Fibroblast of villous mesenchyme (primary cell): ENCODE measurements around the gene LRRC27. TPM values are rescaled to one million over a fixed set of nuclear protein-coding genes. Genes with fewer than 3 reads are reported as not detected.

Experiments
- DNase-seq: peaks from one replicate; pipeline ENCODE4 v3.0.0-alpha.2; 2010; ENCODE audit warnings: low read depth
- H3K4me3 ChIP-seq: 2 replicates; pipeline ENCODE4 v1.5.1; 2011; ENCODE audit warnings: low read depth, mild to moderate bottlenecking, low read length
- total RNA-seq: library from RNA; depleted of rRNA; stranded (reverse); fragments of >200 nt; gene quantifications from 2 replicates; pipeline ENCODE4 v1.2.3, GENCODE V29; 2012
- TF ChIP-seq, protein P1 (sequence below): IDR thresholded peaks from 2 replicates; pipeline ENCODE4 v1.5.1; 2012; ENCODE audit warnings: low read depth, mild to moderate bottlenecking, low read length; ENCODE audit not compliant: insufficient read depth

Gene LRRC27
- total RNA-seq, 1 donor = 6.0 TPM

- TF ChIP-seq, protein P1, sequence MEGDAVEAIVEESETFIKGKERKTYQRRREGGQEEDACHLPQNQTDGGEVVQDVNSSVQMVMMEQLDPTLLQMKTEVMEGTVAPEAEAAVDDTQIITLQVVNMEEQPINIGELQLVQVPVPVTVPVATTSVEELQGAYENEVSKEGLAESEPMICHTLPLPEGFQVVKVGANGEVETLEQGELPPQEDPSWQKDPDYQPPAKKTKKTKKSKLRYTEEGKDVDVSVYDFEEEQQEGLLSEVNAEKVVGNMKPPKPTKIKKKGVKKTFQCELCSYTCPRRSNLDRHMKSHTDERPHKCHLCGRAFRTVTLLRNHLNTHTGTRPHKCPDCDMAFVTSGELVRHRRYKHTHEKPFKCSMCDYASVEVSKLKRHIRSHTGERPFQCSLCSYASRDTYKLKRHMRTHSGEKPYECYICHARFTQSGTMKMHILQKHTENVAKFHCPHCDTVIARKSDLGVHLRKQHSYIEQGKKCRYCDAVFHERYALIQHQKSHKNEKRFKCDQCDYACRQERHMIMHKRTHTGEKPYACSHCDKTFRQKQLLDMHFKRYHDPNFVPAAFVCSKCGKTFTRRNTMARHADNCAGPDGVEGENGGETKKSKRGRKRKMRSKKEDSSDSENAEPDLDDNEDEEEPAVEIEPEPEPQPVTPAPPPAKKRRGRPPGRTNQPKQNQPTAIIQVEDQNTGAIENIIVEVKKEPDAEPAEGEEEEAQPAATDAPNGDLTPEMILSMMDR = no peak
- DNase-seq = no peak
Observed at GRCh38 chr10:132297526-132297925, 34.5 kb upstream of the LRRC27 start.

GRCh38 chr10:132298038-132298881, 33.7 kb upstream of the LRRC27 start:
- TF ChIP-seq, protein P1 = no peak
- DNase-seq = no peak
- no peak overlapping the region for H3K4me3 ChIP-seq

More at GRCh38 chr10:132297526-132297925, 34.5 kb upstream of the LRRC27 start:
- H3K4me3 ChIP-seq = no peak overlapping the region

- no peak for DNase-seq
- no peak overlapping the region for H3K4me3 ChIP-seq
- TF ChIP-seq, protein P1 = no peak
Observed at GRCh38 chr10:132299371-132300336, 32.3 kb upstream of the LRRC27 start.

DNA sequence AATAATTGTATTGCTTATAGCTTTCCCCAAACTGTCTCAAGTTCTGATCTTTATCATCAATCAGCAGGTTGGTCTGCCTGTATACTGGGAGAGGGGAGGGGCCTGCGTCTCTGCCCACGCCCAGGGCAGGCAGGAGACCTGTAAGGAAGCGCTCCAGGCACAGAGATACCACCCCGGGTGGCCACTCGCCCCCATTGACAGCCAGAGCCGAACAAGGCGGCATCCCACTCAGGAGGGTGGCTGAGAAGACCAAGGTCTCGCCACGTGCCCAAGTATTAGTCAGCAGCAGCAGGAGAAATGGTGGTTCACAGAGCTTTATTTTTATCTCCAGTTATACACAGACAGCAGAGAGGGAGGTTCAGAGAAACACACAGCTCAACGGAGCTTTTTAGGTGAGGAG, 31.4 kb upstream of the LRRC27 start:
- TF ChIP-seq, protein P1 = no peak
- no peak overlapping the region for H3K4me3 ChIP-seq
- DNase-seq = no peak

- H3K4me3 ChIP-seq = no peak overlapping the region
- TF ChIP-seq, protein P1 = no peak
- DNase-seq = no peak
Observed at GRCh38 chr10:132301371-132302330, 30.3 kb upstream of the LRRC27 start.
